Spleen (tissue), 11 donors: ENCODE measurements around the gene MS4A4A. TPM values are rescaled to one million over a fixed set of nuclear protein-coding genes. Genes with fewer than 3 reads are reported as not detected.

Source experiments
- DNase-seq: peaks from one replicate; pipeline ENCODE4 v3.0.0-alpha.2; 2020
- H3K27ac ChIP-seq, 8 donors: fragments of 200-600 bp; sonication (generic) in 7 of 8; 1 replicate in 4 of 8; 2 replicates in 4 of 8; pipeline versions ENCODE4 v1.5.0 to v1.8.0; 2016 to 2021; ENCODE audit warnings: inconsistent platforms in 4 of 8, mild to moderate bottlenecking in 4 of 8, moderate library complexity in 1 of 8
- H3K27me3 ChIP-seq, 7 donors: fragments of 200-600 bp; sonication (generic) in 6 of 7; replicated peaks in 1 of 7; 1 replicate in 4 of 7; 2 replicates in 3 of 7; pipeline versions ENCODE4 v1.5.0 to v1.8.0; 2016 to 2021; ENCODE audit warnings: inconsistent platforms in 3 of 7, mild to moderate bottlenecking in 1 of 7
- H3K36me3 ChIP-seq, 6 donors: fragments of 200-600 bp; sonication (generic) in 5 of 6; 1 replicate in 4 of 6; 2 replicates in 2 of 6; pipeline versions ENCODE4 v1.5.0 to v1.8.0; 2016 to 2021; ENCODE audit warnings: inconsistent platforms in 2 of 6
- H3K4me1 ChIP-seq, 6 donors: fragments of 200-600 bp; sonication (generic) in 5 of 6; 1 replicate in 3 of 6; 2 replicates in 3 of 6; pipeline versions ENCODE4 v1.5.0 to v1.8.0; 2016 to 2021; ENCODE audit warnings: inconsistent platforms in 3 of 6
- H3K4me3 ChIP-seq, 8 donors: fragments of 200-600 bp; sonication (generic) in 7 of 8; 1 replicate in 4 of 8; 2 replicates in 4 of 8; pipeline versions ENCODE4 v1.5.0 to v1.8.0; 2016 to 2021; ENCODE audit warnings: inconsistent platforms in 4 of 8, mild to moderate bottlenecking in 4 of 8, moderate library complexity in 2 of 8
- H3K9me3 ChIP-seq, 8 donors: fragments of 200-600 bp; sonication (generic) in 7 of 8; 1 replicate in 4 of 8; 2 replicates in 4 of 8; pipeline versions ENCODE4 v1.5.0 to v1.8.0; 2016 to 2021; ENCODE audit warnings: inconsistent platforms in 4 of 8
- CTCF ChIP-seq, 11 experiments: fragments of 200-600 bp in 7 of 11; fragments of 450-650 bp in 4 of 11; sonication (generic) in 4 of 11; IDR thresholded peaks in 8 of 11; conservative IDR thresholded peaks in 3 of 11; 1 replicate in 7 of 11; 2 replicates in 4 of 11; pipeline versions ENCODE4 v1.4.0 to v1.8.0; 2016 to 2021; ENCODE audit warnings: antibody characterized with exemption in 11 of 11, inconsistent platforms in 4 of 11, mild to moderate bottlenecking in 1 of 11
- POLR2A ChIP-seq, 3 donors: fragments of 450-650 bp; IDR thresholded peaks; one replicate each; pipeline ENCODE4 v1.5.1; 2017; ENCODE audit warnings: antibody characterized with exemption in 3 of 3, mild to moderate bottlenecking in 1 of 3
- POLR2AphosphoS5 ChIP-seq, 3 donors: sonication (generic); formaldehyde crosslinking; IDR thresholded peaks; one replicate each; pipeline ENCODE4 v1.5.1; 2017; ENCODE audit warnings: antibody characterized with exemption in 3 of 3
- WGBS, 5 donors: extraction: QIAGEN DNeasy Blood & Tissue Kit in 3 of 5; methylation state at CpG; one replicate each; pipeline versions ENCODE4 v1.1.5 to v1.1.7; 2013 to 2018; 5-methylcytosine and 5-hydroxymethylcytosine counted together
- intact Hi-C: fragments of 100-400 bp; cut with DNase I; formaldehyde crosslinking; loops from one replicate; pipeline ENCODE4 v1.15.0; 2023; ENCODE audit warnings: low total_unique reads
- polyA plus RNA-seq, 3 donors: library from polyadenylated mRNA; stranded (reverse); fragments of 200-250 nt; gene quantifications; one replicate each; pipeline ENCODE4 v1.2.1, GENCODE V29; 2013
- total RNA-seq, 7 donors: library from RNA; depleted of rRNA in 3 of 7; stranded (reverse); fragments of >200 nt in 3 of 7; fragmentation: NEBNext Ultra II Directional in 4 of 7; extraction: Animal tissue kit (Norgen Biotek cat#: 25700) in 4 of 7; gene quantifications; one replicate each; pipeline versions ENCODE4 v1.1.0 to v1.2.1, GENCODE V29; 2016 to 2021
- donor health status: healthy with polysubstance abuse.
- donor health status: DM: no; HTN: no; CAD: no; lungs with moderate emphysema.
- donor health status: DM: no; HTN: no; CAD: no.
- donor health status: Bipolar disorder and iron deficiency.
- donor health status: healthy.
- donor health status: DM: no; HTN: no; CAD: no.
- donor health status: DM: yes; HTN: yes; CAD: no.

The MS4A4A gene
- total and polyA plus RNA-seq, 10 donors = 24.3 to 130 (median 54.0) TPM

GRCh38 chr11:60348116-60348515, 67.7 kb downstream of the MS4A4A start:
- no peaks in the 10 kb centered on the region for H3K36me3 ChIP-seq
- H3K4me1 ChIP-seq = peaks cover 0 to 17% (median 5%) of the 10 kb centered on the region in 6 donors
- no peak overlapping the region for H3K4me3 ChIP-seq
- intact Hi-C loops = no loop called here
- peak in 4 of 11 experiments; percentile 10 to 16 (median 14) for TF ChIP-seq CTCF (IDR thresholded peaks at IDR 0.05 in 8 of 11, conservative IDR thresholded peaks at IDR 0.05 in 3 of 11)
- no peak for TF ChIP-seq POLR2AphosphoS5 (IDR thresholded peaks at IDR 0.05)
- 64 to 84% (median 73%) methylated on average over 2 of the region's 2 CpGs for WGBS, 5 donors
- H3K9me3 ChIP-seq = no peaks in the 10 kb centered on the region
- no peak for DNase-seq
- H3K27me3 ChIP-seq = no peaks in the 10 kb centered on the region
- H3K27ac ChIP-seq = peak overlapping the region in 2 of 8 donors; percentile 12 to 17

GRCh38 chr11:60349990-60350389, 69.5 kb downstream of the MS4A4A start:
- intact Hi-C loops = no loop called here
- H3K4me1 ChIP-seq = peaks cover 0 to 17% (median 5%) of the 10 kb centered on the region in 6 donors
- no peaks in the 10 kb centered on the region for H3K27me3 ChIP-seq
- peaks cover 0 to 13% (median 7%) of the 10 kb centered on the region in 8 donors for H3K9me3 ChIP-seq
- no peaks in the 10 kb centered on the region for H3K36me3 ChIP-seq
- peak overlapping the region in 4 of 8 donors; percentile 7 to 42 (median 24) for H3K27ac ChIP-seq
- DNase-seq = no peak
- TF ChIP-seq CTCF (IDR thresholded peaks at IDR 0.05 in 8 of 11, conservative IDR thresholded peaks at IDR 0.05 in 3 of 11) = no peak
- TF ChIP-seq POLR2A (IDR thresholded peaks at IDR 0.05) = no peak
- no peak for TF ChIP-seq POLR2AphosphoS5 (IDR thresholded peaks at IDR 0.05)
- H3K4me3 ChIP-seq = no peak overlapping the region
- WGBS, 5 donors = 70 to 100% (median 84%) methylated on average over 1 of the region's 1 CpG

- Histone ChIP-seq H3K4me1 (peaks cover 0 to 19% (median 9%) of the 10 kb centered on the region in 6 donors), H3K27ac (peak overlapping the region in 4 of 8 donors; percentile 8 to 43 (median 15)), H3K27me3 (no peaks in the 10 kb centered on the region), H3K9me3 (peaks cover 0 to 39% (median 27%) of the 10 kb centered on the region in 8 donors), H3K4me3 (no peak overlapping the region), H3K36me3 (no peaks in the 10 kb centered on the region)
- intact Hi-C loops = no loop called here
- 10 to 15% (median 13%) methylated on average over 2 of the region's 2 CpGs for WGBS, 5 donors
- TF ChIP-seq CTCF (IDR thresholded peaks at IDR 0.05 in 8 of 11, conservative IDR thresholded peaks at IDR 0.05 in 3 of 11) = no peak
- TF ChIP-seq POLR2AphosphoS5 (IDR thresholded peaks at IDR 0.05) = no peak
- TF ChIP-seq POLR2A (IDR thresholded peaks at IDR 0.05) = no peak
- no peak for DNase-seq
Observed at GRCh38 chr11:60357771-60358170, 77.3 kb downstream of the MS4A4A start.

Other genes starting within 250 kb of the MS4A4A start
- not detected for gene OOSP2, start 240.3 kb upstream of the MS4A4A start, total RNA-seq
- gene OOSP2, start 240.3 kb upstream of the MS4A4A start, polyA plus RNA-seq = not detected
- gene MS4A3, start 224.0 kb upstream of the MS4A4A start, total RNA-seq = 10 to 100 TPM in 2 of 7 donors, 1 to 10 TPM in 5; 1.0 to 31.6 (median 6.1) TPM
- 1 to 10 TPM in 1 of 3 donors, under 1 TPM in 2; 0.27 to 2.5 (median 0.61) TPM for gene MS4A3, start 224.0 kb upstream of the MS4A4A start, polyA plus RNA-seq
- gene MS4A2, start 192.0 kb upstream of the MS4A4A start, total RNA-seq = under 1 TPM in 4 of 7 donors, not detected in 3; 0.50 to 0.91 (median 0.69) TPM
- gene MS4A2, start 192.0 kb upstream of the MS4A4A start, polyA plus RNA-seq = under 1 TPM in 1 of 3 donors, not detected in 2; 0.03 TPM
- gene MS4A6A, start 97.6 kb upstream of the MS4A4A start, total RNA-seq = 100 to 1,000 TPM; 109 to 560 (median 309) TPM
- 100 to 1,000 TPM; 121 to 197 (median 176) TPM for gene MS4A6A, start 97.6 kb upstream of the MS4A4A start, polyA plus RNA-seq
- gene MS4A4E, start 37.5 kb upstream of the MS4A4A start, total RNA-seq = 10 to 100 TPM in 5 of 7 donors, 1 to 10 TPM in 2; 2.3 to 25.4 (median 13.7) TPM
- 1 to 10 TPM; 1.9 to 3.3 (median 3.2) TPM for gene MS4A4E, start 37.5 kb upstream of the MS4A4A start, polyA plus RNA-seq
- gene MS4A6E, start 46.6 kb downstream of the MS4A4A start, total RNA-seq = 100 to 1,000 TPM in 1 of 7 donors, 1 to 10 TPM in 4, under 1 TPM in 1, not detected in 1; 0.95 to 128 (median 4.7) TPM
- 10 to 100 TPM in 1 of 3 donors, 1 to 10 TPM in 1, under 1 TPM in 1; 0.65 to 10.5 (median 7.2) TPM for gene MS4A6E, start 46.6 kb downstream of the MS4A4A start, polyA plus RNA-seq
- 100 to 1,000 TPM; 246 to 652 (median 397) TPM for gene MS4A7, start 97.9 kb downstream of the MS4A4A start, total RNA-seq
- 10 to 100 TPM; 41.8 to 91.3 (median 78.7) TPM for gene MS4A7, start 97.9 kb downstream of the MS4A4A start, polyA plus RNA-seq
- 10 to 100 TPM in 2 of 7 donors, 1 to 10 TPM in 5; 2.6 to 18.0 (median 6.3) TPM for gene MS4A14, start 115.8 kb downstream of the MS4A4A start, total RNA-seq
- 1 to 10 TPM; 1.0 to 5.3 (median 2.4) TPM for gene MS4A14, start 115.8 kb downstream of the MS4A4A start, polyA plus RNA-seq
- not detected for gene MS4A5, start 148.9 kb downstream of the MS4A4A start, total RNA-seq
- not detected for gene MS4A5, start 148.9 kb downstream of the MS4A4A start, polyA plus RNA-seq
- gene MS4A1, start 175.2 kb downstream of the MS4A4A start, total RNA-seq = 100 to 1,000 TPM; 237 to 532 (median 344) TPM
- gene MS4A1, start 175.2 kb downstream of the MS4A4A start, polyA plus RNA-seq = 1,000 to 10,000 TPM in 1 of 3 donors, 100 to 1,000 TPM in 2; 575 to 1,116 (median 717) TPM
- gene MS4A12, start 212.1 kb downstream of the MS4A4A start, total RNA-seq = not detected
- under 1 TPM in 1 of 3 donors, not detected in 2; 0.10 TPM for gene MS4A12, start 212.1 kb downstream of the MS4A4A start, polyA plus RNA-seq
- not detected for gene MS4A13, start 234.7 kb downstream of the MS4A4A start, total RNA-seq
- gene MS4A13, start 234.7 kb downstream of the MS4A4A start, polyA plus RNA-seq = not detected